AG10803 (cell line): Measurements from ENCODE around the gene CNTNAP2.
"Not testable (repeated sequence)": the region's sequence is repeated elsewhere in the genome, so short reads cannot be mapped to it uniquely, and the experiment has no call there.

Source experiments
- DNase-seq: peaks from one replicate; pipeline ENCODE4 v3.0.0; 2010; ENCODE audit warnings: low read depth
- H3K4me3 ChIP-seq: 2 replicates; pipeline ENCODE4 v1.5.1; 2011; ENCODE audit warnings: mild to moderate bottlenecking, low read length, control low read depth
- TF ChIP-seq, protein P1 (sequence below): conservative IDR thresholded peaks from 2 replicates; pipeline ENCODE4 v1.5.1; 2011; ENCODE audit warnings: mild to moderate bottlenecking, low read length, control low read depth, inconsistent platforms

Gene CNTNAP2

DNA sequence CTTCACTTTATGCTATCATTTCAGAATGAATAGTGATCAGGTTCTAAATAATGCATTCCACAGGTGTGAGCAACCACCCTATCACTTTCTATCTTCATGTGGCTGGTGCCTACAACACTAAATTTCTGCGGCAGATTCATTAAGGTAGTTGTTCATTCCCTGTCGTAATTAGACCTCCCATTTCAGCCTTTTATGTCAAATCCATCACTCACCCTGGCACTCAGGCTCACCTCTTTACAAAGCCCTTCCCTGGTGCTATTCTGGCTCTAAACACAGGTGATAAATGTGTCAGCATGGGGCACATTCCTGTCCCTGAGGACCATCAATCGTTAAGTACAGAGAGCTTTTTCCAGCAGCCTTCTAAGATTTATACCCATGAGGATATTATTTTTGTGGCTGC, 2173.9 kb downstream of the CNTNAP2 start:
- H3K4me3 ChIP-seq, result no peak overlapping the region
- TF ChIP-seq, protein P1, sequence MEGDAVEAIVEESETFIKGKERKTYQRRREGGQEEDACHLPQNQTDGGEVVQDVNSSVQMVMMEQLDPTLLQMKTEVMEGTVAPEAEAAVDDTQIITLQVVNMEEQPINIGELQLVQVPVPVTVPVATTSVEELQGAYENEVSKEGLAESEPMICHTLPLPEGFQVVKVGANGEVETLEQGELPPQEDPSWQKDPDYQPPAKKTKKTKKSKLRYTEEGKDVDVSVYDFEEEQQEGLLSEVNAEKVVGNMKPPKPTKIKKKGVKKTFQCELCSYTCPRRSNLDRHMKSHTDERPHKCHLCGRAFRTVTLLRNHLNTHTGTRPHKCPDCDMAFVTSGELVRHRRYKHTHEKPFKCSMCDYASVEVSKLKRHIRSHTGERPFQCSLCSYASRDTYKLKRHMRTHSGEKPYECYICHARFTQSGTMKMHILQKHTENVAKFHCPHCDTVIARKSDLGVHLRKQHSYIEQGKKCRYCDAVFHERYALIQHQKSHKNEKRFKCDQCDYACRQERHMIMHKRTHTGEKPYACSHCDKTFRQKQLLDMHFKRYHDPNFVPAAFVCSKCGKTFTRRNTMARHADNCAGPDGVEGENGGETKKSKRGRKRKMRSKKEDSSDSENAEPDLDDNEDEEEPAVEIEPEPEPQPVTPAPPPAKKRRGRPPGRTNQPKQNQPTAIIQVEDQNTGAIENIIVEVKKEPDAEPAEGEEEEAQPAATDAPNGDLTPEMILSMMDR, result no peak
- DNase-seq, result no peak

DNA sequence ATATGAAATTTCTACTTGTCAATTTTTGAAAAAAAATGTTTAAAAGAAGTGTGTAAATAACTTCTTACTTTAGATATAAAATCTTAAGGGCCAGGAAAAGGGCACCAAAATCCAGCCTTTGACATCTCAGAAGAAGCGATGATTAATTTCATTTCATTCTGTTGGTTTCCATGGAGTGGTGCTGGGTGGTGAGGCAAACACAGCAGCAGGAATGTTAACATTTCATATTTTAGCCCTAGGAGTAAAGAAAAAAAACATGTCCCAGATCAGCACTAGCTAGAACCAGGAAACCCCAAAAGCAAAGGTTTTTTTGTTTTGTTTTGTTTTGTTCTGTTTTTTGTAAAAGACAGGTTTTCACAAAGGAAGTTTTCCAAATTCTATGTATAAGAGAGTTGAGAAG, 2175.2 kb downstream of the CNTNAP2 start:
- TF ChIP-seq, protein P1, result no peak
- no peak for DNase-seq

DNA sequence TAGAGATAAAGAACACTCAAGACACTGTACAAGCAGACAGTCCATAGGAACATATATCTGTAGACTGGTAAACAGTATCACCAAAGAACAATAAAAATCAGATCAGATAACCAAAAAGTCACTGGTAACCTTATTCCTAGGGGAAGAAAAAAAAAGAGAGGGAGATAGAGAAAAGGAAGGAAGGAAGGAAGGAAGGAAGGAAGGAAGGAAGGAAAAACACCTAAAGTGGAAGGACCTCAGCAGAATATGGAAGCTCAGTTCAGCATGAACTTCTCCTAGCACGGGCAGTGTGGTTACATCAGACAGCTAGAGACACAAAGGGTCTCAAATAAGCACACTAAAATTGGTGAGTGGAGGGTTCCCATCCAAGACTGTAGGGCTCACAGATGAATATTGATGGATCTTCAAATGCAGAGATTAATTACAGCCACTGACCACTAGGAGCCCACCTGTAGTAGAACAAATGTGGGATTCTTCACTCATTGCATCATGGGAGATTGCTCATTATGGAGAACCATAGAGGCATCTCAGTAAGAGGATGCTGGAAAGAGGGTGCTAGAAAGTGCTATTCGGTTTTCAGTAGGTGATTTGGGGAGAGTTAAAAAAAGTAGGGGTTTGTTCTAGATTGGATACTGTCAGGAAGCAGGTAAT, 2180.5 kb downstream of the CNTNAP2 start:
- no peak for DNase-seq
- H3K4me3 ChIP-seq, result no peak overlapping the region
- TF ChIP-seq, protein P1, result no peak

More for the DNA sequence above, 2175.2 kb downstream of the CNTNAP2 start:
- H3K4me3 ChIP-seq, result no peak overlapping the region

DNA sequence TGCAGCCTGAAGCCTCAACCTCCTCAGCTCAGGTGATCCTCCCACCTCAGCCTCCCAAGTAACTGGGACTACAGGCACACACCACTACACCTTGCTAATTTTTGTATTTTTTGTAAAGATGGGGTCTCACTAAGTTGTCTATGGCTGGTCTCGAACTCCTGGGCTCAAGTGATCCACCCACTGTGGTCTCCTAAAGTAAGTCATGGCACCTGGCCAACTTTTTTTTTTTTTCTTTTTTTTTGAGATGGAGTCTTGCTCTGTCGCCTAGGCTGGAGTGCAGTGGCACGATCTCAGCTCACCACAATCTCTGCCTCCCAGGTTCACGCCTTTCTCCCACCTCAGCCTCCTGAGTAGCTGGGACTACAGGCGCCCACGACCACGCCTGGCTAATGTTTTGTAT, 2182.2 kb downstream of the CNTNAP2 start:
- not testable (repeated sequence) for H3K4me3 ChIP-seq, DNase-seq

DNA sequence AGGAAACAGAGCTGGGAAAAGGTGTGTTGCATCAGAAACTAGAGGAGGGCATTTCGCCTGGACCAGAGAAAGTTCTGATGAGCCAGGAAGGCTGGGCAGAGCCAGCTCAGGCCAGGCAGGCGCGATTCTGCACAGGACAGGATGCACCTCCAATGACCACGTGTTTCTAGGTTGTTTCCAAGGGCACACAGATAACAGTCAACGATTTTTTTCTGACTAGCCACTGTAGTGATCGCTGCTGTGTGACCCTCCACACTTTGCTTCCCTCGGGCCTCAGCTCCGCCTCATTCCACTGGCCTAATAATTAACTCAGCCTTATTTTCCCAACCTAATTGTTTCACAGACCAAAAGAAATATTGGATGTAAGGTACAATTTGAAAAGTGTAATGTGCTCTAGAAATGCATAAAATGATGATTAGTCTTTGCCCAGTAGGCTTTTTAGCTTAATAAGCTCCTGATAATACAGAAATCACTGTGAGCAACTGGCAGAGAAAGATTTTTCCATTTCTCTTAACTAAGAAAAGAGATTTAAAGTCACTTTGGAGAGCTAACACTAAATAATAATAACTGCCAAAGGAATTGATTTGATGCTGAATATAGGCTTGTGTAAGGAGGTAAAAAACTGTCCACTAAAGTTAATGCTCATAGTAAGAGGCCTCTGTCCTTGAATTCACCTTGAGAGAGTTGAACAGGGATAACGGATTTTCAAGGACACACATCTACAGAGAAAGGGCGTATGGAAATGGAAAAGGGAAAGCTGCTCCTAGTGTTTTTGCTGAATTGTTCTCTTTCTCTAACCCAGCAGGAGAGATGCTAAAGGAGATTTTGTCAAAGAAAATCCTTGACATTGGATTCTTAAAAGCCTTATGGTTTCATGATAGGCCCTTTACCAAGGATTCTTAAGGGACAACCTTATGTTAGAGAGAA, 2183.0 kb downstream of the CNTNAP2 start:
- H3K4me3 ChIP-seq, result no peak overlapping the region
- no peak for DNase-seq
- TF ChIP-seq, protein P1, result no peak

DNA sequence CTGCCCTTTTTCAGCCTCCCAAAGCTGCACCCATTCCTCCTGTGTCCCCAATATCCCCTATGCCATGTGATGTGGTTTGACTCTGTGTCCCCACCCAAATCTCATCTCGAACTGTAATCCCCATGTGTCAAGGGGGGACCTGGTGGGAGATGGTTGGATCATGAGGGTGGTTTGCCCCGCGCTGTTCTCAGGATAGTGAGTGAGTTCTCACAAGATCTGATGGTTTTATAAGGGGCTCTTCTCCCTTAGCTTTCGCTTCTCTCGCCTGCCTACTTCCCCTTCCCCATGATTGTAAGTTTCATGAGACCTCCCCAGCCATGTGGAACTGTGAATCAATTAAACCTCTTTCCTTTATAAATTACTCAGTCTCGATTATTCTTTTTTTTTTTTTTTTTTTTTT, 2185.8 kb downstream of the CNTNAP2 start:
- not testable (repeated sequence) for DNase-seq

DNA sequence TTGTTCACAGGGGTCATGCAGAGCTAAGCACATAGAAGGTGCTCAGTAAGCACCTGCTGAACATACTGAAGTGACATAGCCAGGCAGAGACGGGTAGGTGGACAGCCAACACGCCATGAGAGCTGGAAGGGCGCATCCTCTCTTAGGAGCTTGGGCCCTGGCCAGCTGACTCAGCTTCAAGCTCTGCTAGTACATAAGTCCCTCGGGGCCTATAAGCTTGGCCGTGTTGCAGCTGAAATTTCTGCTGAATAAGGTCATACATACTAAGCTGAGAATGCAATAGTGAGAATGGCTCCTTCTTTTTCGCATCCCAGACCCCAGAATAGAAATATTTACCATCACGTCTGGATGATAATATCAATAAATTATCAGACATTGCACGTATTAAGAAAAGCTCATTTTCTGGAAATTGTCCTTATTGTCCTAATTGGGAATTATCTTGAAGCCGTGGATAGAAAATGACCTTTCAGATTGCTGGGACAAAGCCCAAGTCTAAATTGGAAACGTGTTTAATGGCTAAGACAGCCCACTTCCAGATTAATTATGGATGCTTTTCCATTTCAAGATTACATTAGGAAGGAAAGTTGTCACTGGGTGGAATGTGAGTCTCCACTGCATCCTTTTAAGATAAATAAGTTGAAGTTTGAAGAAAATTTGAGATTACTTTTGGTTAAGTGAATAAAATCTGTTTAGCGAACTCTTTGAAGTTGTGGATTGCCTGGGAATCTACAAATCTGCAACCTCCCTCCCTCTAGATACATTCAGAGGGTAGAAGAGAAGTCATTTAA, 2186.9 kb downstream of the CNTNAP2 start:
- TF ChIP-seq, protein P1, result no peak
- H3K4me3 ChIP-seq, result no peak overlapping the region
- peak; percentile 78 for DNase-seq

More for the DNA sequence above, 2185.8 kb downstream of the CNTNAP2 start:
- H3K4me3 ChIP-seq, result not testable (repeated sequence)
